Islet precursor cell (in vitro differentiated cells): ENCODE results near the gene C20orf202.
A peak's percentile ranks its signal among the peaks of the same experiment; 100 is the strongest.

Experiments
- DNase-seq: peaks from one replicate; pipeline ENCODE4 v3.0.0-alpha.2; 2018

The C20orf202 gene

DNA sequence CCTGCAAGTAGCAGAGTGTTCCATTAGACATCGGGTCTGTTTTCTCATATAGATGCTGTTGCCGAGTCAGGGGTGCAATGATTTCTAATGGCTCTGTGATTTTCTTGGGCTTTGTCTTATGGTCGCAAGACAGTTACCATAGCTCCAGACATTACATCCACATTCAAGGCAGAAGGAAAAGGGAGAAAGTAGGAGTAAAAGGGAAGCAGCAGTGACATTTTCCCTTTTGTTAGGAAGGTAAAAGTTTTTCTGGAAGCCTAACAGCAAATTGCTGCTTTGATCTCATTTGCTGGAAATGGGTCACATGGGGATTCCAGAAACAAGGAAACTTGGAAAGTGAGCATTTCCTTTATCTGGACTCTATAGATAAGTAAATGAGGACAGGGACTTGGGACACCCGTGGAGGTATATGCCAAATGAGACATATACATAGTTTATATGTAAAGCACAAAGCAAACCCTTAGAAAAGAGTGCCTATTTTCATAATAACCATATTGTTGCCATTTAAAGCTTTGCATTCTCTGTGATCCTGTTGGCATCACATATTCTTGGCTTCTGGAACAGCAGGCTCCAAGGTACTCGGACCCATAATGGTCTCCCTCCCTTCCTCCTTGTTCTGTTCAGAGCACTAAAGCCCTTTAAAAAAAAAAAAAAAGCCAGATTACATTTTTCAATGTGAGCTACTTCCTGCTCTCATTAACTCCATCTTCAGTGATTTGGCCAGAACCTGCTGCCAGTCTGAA is at the start of gene C20orf202:
Gene C20orf202, plus strand, starts transcription at position 693 of the 743 bp plus-strand sequence. CDS start 132 bp downstream, outside the sequence.
- DNase-seq, result no peak

DNA sequence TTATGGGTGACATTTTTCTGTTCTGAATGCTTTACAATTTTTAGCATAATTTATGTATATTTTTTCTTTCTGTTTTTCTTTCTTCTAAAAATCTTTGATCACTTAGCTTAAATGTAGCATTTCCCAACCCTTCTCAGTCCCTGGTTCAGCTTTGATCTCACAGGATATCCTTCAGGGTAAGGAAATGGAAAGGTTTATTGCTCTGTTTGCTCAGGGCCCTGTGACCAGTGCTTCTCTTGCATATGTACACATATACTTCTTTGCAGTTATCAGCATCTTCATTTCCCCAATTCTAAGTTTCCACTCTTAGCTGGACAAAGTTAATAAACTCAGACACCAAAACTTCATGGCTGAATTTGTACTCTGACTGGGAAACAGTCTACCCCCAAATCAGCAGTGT is 49.0 kb upstream of the C20orf202 start:
- no peak for DNase-seq

DNA sequence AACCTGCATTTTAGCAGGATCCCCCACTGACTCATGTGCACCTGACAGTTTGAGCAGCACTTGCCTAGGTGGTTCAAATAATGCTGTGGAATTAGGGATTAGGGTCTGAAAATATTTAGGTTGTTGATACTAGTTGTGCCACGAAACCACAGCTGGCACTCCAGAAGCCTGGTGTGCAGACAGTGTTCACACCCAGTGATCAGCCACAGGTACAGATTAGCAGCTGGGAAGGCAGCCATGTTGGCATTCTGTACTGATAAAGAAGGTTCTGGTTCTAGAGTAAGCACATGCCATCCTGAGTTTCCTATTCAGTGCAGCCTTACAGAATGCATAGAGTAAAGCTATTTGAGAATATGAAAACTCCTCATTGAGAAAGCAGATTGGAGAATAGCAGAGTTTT is 48.6 kb upstream of the C20orf202 start:
- peak; percentile 19 for DNase-seq

DNA sequence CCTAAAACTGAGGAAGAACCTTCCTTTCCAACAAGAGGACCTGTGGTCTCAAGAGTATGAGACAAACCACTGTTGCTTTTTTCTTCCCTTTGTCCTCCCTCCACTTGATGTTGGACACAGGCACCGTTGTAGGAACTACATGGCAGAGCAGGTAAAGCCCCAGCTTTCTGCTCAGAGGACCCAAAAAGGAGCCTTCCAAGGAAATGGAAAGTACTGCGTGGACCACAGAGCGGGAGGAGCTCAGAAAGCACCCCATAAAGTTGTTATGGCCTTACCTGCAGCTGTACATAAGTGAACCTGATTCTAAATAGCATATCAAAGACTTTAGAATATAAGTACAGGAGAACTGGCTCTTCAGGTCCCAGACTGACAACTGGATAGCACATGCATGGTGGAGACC is 47.9 kb upstream of the C20orf202 start:
- no peak for DNase-seq

DNA sequence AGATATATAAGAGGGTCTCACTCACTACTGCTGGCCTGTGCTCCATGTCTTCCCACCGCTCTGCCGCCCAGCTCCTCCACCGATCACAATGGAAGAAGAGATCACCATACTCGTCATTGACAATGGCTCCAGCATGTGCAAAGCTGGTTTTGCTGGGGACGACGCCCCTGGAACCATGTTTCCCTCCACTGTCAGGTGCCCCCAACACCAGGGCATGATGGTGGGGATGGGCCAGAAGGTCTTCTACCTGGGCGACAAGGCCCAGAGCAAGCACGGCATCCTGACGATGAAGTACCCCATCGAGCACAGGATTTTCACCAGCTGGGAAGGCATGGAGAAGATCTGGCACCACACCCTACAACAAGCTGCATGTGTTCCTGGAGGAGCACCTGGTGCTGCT is 42.8 kb upstream of the C20orf202 start:
- peak; percentile 17 for DNase-seq

DNA sequence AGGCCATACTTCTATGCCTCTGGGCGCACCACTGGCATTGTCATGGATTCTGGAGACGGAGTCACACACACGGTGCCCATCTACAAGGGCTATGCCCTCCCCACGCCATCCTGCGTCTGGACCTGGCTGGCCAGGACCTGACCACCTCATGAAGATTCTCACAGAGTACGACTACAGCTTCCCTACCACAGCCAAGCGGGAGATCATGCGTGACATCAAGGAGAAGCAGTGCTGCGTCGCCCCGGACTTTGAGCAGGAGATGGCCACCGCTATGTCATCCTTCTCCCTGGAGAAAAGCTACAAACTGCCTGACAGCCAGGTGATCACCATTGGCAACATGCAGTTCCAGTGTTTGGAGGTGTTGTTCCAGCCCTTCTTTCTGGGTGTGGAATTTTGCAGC is 42.3 kb upstream of the C20orf202 start:
- DNase-seq, result peak; percentile 26

DNA sequence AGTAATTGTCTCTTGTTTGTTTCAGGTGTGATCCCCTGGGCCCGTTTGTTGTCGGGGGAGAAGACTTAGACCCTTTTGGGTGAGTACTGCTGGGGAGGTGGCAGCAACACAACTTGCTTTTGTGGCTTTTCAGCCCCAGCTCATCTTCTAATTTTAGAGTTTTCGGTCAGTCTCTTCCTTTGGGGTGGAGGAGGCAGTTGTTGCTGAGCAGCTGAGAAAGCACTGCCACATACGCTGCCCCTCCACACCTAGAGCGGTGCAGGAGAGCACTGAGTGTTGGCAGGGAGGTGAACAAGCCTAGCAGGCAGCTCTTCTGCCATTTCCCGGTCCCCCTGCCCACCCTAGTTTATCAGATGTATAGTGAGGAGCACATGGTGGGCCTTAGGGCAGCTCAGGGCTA is 40.1 kb upstream of the C20orf202 start:
- peak; percentile 23 for DNase-seq

DNA sequence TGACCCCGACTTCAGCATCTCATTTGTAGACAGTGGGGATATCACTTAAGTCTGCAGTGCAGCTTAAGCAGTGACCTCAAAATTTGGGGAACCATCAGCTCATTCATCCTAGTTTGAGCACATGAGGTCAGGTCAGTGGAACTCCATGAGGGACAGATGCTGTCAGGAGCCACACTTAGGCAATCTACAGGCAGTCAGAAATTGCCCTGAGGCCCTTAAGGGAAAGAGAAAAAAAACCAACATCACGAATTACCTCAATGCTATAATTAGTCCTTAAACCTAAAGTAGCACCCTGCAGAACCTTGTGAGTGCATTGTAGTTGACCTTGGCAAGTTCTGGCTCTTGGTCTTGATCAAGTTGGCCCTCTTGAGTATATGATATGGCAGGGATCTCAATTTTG is 39.6 kb upstream of the C20orf202 start:
- peak; percentile 16 for DNase-seq

DNA sequence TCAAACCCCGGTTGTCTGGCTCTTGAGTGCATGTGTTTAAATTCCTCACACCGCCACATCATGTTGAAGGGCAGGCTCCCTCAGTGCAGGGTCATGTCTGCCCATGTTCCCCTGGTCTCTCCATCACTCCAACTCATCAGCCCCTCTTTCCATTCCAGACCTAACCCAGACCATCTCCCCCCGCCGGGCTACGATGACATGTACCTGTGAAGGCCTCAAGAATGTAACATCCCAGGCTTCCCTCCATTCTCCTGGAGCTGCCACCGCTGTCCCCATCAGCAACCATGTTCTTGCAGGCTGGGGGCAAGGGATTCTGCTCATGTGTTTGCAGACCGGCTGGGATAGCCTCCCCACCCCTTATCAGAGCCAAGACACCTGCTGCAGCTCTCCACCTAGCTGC is 38.4 kb upstream of the C20orf202 start:
- peak; percentile 29 for DNase-seq

DNA sequence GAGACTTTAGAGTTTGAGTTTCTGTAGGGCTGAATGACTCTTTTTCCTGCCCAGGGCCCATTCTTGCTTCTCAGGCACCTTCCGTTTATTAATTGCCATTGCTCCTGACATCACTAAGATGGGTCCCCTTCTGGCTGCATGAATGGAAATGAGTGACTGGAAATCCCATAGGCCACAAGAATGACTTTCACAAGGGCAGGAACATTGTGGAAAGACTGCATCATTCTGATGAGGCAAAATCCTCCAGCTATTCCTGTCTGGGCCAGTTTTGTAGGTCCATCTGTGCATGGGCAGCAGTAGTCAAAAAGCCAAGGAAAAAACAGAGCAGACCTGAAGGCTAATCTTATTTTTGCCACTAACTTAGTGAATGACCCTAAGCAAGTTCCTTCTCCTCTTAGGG is 37.7 kb upstream of the C20orf202 start:
- peak; percentile 11 for DNase-seq

DNA sequence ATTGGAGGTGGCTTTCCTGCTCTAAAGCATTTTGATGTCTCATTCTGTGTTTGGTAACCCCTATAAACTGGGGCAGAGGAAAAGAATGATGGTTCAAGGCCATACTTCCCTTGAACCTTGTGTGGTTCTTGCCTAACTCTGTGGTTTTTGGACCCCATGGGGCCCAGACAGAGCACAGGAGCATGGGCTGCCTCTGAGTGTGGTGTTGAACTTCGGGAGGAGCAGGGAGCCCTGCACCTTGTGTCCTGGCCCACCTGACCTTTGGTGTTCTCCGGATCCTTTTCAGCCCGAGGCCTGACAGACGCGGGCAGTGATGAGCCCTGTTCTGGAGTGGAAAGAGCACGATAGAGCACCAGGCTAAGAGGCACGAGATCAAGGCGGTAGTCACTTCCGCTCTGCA is 37.3 kb upstream of the C20orf202 start:
- peak; percentile 35 for DNase-seq

DNA sequence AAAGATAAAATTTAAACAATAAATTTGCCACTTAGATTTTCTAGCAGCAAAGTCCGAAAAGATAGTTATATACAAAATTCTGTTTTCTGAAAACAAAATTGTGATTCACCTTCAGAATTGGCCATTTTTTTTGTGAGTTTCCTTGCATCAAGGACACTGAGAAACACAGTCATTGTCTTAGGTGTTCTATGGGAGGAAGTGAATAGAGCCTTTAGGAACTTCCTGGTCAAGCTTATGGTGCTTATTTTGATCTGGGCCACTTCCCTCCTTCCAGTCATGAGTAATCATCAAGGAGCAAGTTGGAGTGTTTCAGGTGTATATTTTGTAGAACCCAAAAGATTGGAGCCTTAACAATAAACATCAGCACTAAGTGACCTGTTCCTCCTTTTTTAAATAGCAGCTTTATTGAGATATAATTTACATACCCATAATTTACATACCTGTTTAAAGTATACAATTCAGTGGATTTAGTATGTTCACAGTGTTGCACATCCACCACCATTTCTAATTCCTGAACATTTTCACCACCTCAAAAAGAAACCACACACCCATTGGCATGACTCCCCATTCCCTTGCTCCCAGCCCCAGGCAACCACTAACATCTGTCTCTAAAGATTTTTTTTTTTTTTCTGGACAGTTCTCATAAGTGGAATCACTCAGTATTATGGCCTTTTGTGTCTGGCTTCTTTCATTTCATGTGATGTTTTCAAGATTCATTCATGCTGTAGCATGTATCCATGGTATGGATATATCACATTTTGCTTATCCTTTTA is 36.1 kb upstream of the C20orf202 start:
- DNase-seq, result no peak

DNA sequence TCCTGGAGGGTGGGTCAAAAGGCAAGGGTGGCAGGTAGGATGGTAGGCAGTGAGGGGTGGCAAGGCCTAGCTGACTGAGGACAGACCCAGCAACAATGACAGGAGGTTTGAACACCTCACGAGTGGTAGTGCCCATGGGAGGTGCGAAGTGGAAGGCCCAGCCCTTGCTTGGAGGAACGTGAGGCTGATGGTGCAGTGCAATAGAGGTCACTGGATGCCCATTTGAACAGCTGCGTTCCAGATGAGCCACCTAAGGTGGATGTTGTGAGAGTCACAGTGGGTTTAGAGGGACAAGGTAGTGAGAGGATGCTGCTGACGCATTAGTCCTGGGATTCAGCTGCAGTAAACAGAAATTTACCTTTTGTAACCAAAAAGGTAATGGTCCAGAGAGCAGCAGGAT is 34.0 kb upstream of the C20orf202 start:
- peak; percentile 17 for DNase-seq

DNA sequence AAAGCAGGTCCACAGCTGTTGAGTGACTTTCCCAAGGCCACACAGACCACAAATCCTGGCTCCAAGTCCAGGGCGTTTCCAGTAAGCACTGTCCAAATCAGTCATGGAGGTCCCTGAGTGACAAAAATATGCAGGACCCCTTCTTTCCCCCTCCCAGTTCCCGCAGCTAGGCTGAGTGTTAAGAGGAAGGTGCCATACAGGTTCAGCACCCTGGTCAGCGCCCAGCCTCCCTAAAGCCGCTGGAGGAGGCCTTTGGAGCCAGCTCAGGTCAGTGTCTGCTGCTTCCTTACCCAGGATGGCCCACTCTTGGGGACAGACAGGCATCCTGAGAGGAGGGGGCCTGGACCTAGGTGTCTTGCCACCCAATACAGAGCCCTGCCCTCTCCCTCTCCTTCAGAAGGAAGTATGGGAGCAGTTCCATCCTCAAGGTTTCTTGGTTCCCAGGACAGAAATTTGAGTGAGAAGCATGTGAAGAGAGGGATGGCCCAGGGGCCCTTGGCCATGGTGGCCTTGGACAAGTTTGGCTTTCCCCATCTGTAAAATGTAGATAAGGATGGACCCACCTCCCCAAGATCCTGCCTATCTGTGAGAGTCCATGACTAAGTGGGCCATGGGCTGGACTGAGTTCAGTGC is 31.7 kb upstream of the C20orf202 start:
- peak; percentile 86 for DNase-seq

DNA sequence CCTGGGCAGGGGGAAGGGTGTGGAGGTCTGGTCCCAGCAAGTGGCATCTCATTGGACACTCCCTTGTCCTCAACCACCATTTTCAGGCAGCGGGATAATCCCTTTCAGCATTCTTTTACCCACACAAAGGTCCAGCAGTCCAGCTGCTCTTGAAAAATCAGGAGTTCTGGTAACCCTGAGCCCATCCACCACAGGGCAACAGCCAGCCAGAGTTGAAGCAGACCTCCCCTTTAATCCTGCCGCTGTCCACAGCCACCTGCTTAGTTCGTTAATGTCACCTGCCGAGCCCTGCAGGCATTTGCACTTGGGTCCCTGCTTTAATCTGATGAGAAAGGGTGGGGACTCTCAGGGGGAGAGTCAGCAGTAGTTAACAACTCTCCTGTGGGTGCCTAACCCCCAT is 29.6 kb upstream of the C20orf202 start:
- DNase-seq, result peak; percentile 26

DNA sequence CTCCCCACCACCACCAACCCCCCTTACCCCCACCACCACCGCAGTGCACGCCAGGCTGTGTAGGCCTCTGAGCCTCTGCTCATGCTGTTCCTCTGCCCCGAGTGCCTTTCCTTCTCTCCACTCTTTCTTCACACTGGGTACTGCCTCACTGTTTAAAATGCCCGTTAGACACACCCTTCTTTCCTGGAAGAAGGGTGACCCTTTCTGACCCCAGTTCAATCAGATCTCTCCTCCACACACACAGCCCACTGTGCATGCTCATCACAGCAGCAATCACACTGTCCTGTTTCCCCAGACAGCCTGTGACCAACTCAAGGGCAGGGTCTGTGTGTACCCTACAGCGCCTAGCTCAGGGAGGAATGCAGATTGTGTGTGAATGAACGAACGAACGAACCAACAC is 28.5 kb upstream of the C20orf202 start:
- DNase-seq, result peak; percentile 22

DNA sequence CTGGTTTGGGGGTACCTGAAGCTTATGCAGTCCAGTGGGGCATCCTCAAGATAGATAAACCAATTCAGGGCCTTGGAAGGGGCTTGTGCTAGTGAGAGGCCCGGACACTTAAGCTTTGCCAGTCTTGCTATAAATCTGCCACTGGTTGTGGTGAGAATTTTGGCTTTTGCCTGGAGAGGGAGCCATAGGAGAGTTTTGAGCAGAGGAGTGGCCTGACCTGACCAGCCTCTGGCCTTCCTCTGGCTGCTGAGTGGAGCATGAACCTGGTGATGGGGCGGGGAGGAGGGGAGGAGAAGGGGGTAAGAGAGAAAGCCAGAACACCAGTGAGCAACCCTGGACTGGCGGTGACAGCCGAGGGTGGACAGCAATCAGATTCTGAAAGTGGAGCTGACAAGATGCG is 25.6 kb upstream of the C20orf202 start:
- peak; percentile 88 for DNase-seq

DNA sequence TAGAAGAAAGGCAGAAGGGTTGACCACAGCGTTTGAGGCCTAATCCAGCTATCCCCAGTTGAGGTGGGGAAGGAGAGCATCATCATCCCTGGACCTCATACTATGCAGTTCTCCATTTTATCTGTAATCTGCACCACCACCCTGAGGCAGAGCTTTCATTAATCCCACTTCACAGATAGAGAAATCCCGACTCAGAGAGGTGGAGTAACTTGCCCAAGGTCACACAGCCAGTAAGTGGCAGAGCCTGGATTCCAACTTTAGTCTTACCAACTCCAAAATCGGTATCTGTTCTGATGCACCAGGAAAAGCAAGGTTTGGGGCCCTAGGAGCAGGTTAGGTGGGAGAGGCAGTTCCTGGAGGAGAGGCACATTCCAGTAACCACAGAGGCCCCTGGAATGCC is 25.2 kb upstream of the C20orf202 start:
- DNase-seq, result no peak

DNA sequence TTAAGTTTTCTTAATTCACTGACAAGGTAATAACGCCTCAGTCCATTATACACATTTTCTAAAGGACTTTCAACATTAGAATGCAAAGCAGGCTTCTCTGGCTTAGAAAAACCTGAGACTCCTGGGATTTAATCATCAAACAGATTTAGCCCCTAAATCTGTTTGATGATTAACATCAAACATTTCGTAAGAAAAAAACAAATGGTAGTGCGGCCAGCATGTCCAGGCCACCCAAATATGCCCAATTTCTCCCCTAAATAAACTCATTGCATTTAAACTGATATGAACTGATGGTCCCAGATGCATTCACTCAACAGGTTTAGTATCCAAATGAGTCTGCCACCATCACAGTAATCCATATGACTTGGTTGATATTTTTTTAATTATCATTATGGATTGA is 24.6 kb upstream of the C20orf202 start:
- no peak for DNase-seq

DNA sequence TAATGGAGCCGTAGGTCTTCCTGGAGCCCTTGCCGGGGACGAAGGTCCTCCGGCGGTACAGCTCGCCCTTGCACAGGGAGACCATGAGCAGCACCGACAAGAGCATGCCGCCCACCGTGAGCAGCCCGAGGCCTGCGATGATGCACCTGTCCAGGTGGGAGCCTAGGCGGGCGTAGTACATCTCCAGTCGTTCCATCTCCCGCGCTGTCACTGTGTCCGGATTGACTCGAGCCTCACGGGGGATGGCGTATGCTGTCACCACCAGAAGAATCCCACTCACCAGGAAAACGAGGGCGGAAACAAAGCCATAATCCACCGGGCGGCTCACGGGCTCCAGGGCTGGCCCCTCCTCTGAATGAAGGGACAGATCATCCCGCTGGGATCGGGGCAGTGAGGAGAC is 22.3 kb upstream of the C20orf202 start:
- no peak for DNase-seq

DNA sequence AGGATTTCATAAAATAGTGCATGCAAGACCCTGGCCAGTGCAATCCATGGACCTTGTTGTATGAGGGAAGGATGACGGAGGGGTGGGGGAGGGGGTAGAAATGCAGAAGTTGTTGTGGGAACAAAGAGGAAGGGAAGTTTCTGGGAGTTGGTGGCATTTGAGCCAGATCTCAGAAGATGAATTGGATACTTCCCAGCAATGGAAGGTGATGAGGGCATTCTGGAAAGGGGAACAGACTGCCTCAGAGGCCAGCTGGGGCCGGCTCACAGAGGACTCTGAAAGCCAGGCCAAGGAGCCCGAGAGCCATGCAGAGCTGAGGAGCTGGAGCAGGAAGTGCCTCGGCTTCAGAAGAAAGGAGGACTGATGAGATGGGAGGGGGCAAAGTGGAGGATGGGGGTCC is 21.1 kb upstream of the C20orf202 start:
- DNase-seq, result no peak

DNA sequence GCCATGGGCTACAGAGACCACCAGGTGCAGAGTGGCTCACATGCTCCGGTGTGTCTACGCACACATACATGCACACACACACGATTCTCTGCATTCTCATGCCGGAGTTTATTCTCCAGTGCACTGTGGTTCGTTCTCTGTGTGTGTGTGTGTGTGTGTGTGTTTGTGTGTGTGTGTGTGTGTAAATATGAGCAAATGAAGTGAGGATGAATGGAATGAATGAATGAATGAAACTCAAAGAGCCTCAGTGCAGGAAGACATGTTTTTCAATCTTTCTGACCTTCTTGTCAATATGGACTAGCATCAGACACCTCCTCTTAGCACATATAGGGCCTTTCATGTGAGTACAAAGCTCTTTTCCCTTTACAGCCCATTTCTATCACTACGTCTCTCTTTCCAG is 20.1 kb upstream of the C20orf202 start:
- DNase-seq, result no peak

DNA sequence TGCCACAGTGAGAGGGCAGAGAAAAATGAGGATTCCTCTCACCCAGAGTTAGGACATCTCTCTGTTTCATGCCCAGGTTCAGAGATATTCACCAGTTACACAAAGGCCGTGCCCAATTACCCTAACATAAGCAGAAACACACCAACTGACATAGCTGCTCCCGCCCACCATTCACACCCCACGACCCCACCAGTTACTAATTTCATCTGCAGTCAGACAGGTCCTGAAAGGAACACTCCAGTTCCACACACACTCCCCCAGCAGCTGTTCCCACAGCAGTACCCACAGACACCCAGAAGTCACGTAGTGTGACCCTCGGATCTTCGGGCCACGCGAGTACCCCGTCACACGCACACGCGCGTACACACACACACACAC is 19.0 kb upstream of the C20orf202 start:
- no peak for DNase-seq
